Esophagus (tissue), 2 donors: ENCODE results near the gene STXBP4. TPM values are rescaled to one million over a fixed set of nuclear protein-coding genes. Genes with fewer than 3 reads are reported as not detected.

ENCODE experiments used
- H3K27ac ChIP-seq, 2 donors: one replicate each; pipeline ENCODE4 v1.5.1; 2013; ENCODE audit warnings: low read depth in 2 of 2, mild to moderate bottlenecking in 2 of 2, inconsistent platforms in 1 of 2, low read length in 1 of 2, moderate library complexity in 1 of 2
- H3K27me3 ChIP-seq, 2 donors: one replicate each; pipeline ENCODE4 v1.6.1; 2013; ENCODE audit warnings: low read length in 2 of 2, control low read depth in 1 of 2, mild to moderate bottlenecking in 1 of 2; ENCODE audit not compliant: insufficient read depth in 2 of 2, control insufficient read depth in 1 of 2
- H3K36me3 ChIP-seq, 2 donors: one replicate each; pipeline ENCODE4 v1.6.1; 2013; ENCODE audit warnings: low read length in 1 of 2; ENCODE audit not compliant: control insufficient read depth in 2 of 2, insufficient read depth in 2 of 2
- H3K4me1 ChIP-seq, 2 donors: one replicate each; pipeline ENCODE4 v1.6.1; 2013; ENCODE audit warnings: low read length in 1 of 2; ENCODE audit not compliant: control insufficient read depth in 2 of 2, insufficient read depth in 2 of 2
- H3K4me3 ChIP-seq, 2 donors: one replicate each; pipeline ENCODE4 v1.5.1; 2013; ENCODE audit warnings: low read length in 2 of 2, mild to moderate bottlenecking in 2 of 2, low read depth in 1 of 2, moderate library complexity in 1 of 2
- H3K9me3 ChIP-seq, 2 donors: one replicate each; pipeline ENCODE4 v1.6.1; 2013; ENCODE audit warnings: mild to moderate bottlenecking in 2 of 2, low read depth in 1 of 2, low read length in 1 of 2, moderate library complexity in 1 of 2; ENCODE audit not compliant: control insufficient read depth in 2 of 2, insufficient read depth in 1 of 2
- WGBS, 2 donors: extraction: QIAGEN DNeasy Blood & Tissue Kit; methylation state at CpG; one replicate each; pipeline ENCODE4 v1.1.7; 2013; 5-methylcytosine and 5-hydroxymethylcytosine counted together
- polyA plus RNA-seq, 2 donors: library from polyadenylated mRNA; stranded (reverse); fragments of 200-250 nt; gene quantifications; one replicate each; pipeline ENCODE4 v1.2.3, GENCODE V29; 2013
- donor health status: healthy with polysubstance abuse.
- donor health status: Bipolar disorder and iron deficiency.

Gene STXBP4
- polyA plus RNA-seq, 2 donors: 0.59 to 1.2 TPM

DNA sequence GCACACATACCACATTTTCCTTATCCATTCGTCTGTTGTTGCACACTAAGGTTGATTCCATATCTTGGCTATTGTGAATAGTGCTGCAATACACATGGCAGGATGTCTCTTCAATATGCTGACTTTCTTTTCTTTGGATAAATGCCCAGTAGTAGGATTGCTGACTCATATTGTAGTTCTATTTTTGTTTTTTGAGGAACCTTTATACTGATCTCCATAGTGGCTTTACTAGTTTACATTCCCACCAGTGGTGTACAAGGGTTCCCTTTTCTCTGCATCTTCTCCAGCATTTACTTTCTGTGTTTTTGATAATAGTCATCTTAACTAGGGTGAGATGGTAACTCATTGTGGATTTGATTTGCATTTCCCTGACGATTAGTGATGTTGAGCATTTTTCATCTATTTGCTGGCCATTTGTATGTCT lies 118.1 kb downstream of the STXBP4 start:
- Histone ChIP-seq H3K4me3 (no peak overlapping the region), H3K27ac (no peak overlapping the region), H3K27me3 (no peaks in the 10 kb centered on the region), H3K36me3 (peaks cover 0 to 2% of the 10 kb centered on the region in 2 donors), H3K4me1 (no peaks in the 10 kb centered on the region), H3K9me3 (no peaks in the 10 kb centered on the region)
- 63 to 66% methylated on average over 2 of the region's 2 CpGs for WGBS, 2 donors

- WGBS, 2 donors: 90 to 93% methylated on average over 2 of the region's 2 CpGs
- Histone ChIP-seq H3K27ac (no peak overlapping the region), H3K4me3 (no peak overlapping the region), H3K36me3 (no peaks in the 10 kb centered on the region), H3K9me3 (no peaks in the 10 kb centered on the region), H3K4me1 (no peaks in the 10 kb centered on the region), H3K27me3 (no peaks in the 10 kb centered on the region)
These were observed 120.7 kb downstream of the STXBP4 start for GRCh38 chr17:55089256-55089655.

DNA sequence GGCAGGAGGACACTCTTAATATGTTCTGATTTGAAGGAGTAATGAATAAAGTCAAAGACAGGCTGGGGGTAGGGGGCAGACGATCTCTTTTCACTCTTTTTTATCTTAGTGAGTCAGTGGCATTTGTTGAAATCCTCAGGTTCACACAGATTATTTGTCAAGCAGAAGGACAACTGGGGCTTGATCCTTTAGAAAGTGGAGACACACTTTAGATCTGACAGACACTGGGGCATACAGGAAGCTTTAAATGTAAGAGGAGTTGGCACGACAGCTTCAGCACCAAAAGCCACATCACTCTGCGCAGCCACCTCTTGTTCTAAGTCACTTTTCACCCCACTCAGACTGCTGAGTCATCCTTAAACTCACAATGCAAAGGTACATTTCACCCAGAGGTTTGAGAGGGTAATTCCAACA lies 121.5 kb downstream of the STXBP4 start:
- H3K9me3 ChIP-seq: no peaks in the 10 kb centered on the region
- H3K36me3 ChIP-seq: no peaks in the 10 kb centered on the region
- H3K27me3 ChIP-seq: no peaks in the 10 kb centered on the region
- 59 to 60% methylated on average over 3 of the region's 3 CpGs for WGBS, 2 donors
- no peaks in the 10 kb centered on the region for H3K4me1 ChIP-seq
- peak overlapping the region in 1 of 2 donors; percentile 14 for H3K27ac ChIP-seq
- H3K4me3 ChIP-seq: no peak overlapping the region

GRCh38 chr17:55093353-55093752 lies 124.8 kb downstream of the STXBP4 start:
- H3K27ac ChIP-seq: no peak overlapping the region
- no peaks in the 10 kb centered on the region for H3K36me3 ChIP-seq
- no peaks in the 10 kb centered on the region for H3K27me3 ChIP-seq
- H3K9me3 ChIP-seq: no peaks in the 10 kb centered on the region
- H3K4me3 ChIP-seq: no peak overlapping the region
- H3K4me1 ChIP-seq: no peaks in the 10 kb centered on the region
- 72 to 77% methylated on average over 1 of the region's 1 CpG for WGBS, 2 donors

GRCh38 chr17:55098765-55099164 lies 130.2 kb downstream of the STXBP4 start:
- Histone ChIP-seq H3K27ac (no peak overlapping the region), H3K9me3 (no peaks in the 10 kb centered on the region), H3K27me3 (no peaks in the 10 kb centered on the region), H3K4me1 (no peaks in the 10 kb centered on the region), H3K36me3 (no peaks in the 10 kb centered on the region), H3K4me3 (no peak overlapping the region)
- 94 to 96% methylated on average over 1 of the region's 1 CpG for WGBS, 2 donors

DNA sequence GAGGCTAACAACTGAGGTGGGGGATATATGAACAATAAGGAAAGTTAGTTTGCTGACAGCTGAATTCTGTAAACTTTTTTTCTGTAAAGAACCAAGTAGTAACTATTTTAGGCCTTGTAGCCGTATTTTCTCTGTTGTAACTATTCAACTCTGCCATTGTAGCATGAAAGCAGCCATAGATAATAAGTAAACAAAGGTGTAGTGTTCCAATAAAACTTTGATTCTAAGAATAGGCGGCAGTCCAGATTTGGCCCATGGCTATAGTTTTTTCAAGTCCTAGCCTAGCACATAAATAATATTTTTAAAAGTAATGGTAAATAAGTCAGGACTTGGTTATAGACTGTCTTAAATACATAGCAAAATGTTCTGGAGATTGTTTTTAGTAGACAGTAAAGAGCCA lies 142.0 kb downstream of the STXBP4 start:
- 57 to 59% methylated on average over 2 of the region's 2 CpGs for WGBS, 2 donors
- Histone ChIP-seq H3K4me3 (no peak overlapping the region), H3K9me3 (no peaks in the 10 kb centered on the region)

GRCh38 chr17:55114283-55114682 lies 145.7 kb downstream of the STXBP4 start:
- Histone ChIP-seq H3K27me3 (no peaks in the 10 kb centered on the region), H3K36me3 (no peaks in the 10 kb centered on the region), H3K4me3 (no peak overlapping the region), H3K9me3 (no peaks in the 10 kb centered on the region), H3K27ac (no peak overlapping the region), H3K4me1 (no peaks in the 10 kb centered on the region)

More for the DNA sequence above, 142.0 kb downstream of the STXBP4 start:
- no peaks in the 10 kb centered on the region for H3K27me3 ChIP-seq
- no peaks in the 10 kb centered on the region for H3K36me3 ChIP-seq
- H3K27ac ChIP-seq: no peak overlapping the region
- H3K4me1 ChIP-seq: no peaks in the 10 kb centered on the region

DNA sequence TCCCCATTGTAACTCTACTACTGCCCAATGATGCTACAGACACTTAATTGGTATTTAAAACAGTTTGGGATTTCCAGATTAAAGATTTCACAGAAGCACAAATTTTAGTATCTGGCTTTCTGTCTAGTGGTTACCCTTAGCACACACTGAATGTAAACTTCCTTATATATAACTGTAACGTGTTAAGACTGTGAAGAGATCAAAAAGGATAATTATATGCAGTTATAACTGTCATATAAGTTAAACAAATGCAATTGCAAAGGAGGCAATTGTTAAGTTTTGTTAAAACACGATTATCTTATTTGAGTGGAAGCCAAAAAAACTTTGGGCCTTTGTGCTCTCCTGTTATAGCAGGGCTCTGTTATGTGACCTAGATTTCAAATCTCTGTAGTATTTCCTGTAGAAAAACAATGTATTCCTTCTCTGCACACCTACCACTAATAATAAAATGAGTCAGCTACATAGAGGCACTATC lies 147.9 kb downstream of the STXBP4 start:
- Histone ChIP-seq H3K27me3 (no peaks in the 10 kb centered on the region), H3K4me1 (no peaks in the 10 kb centered on the region), H3K4me3 (no peak overlapping the region), H3K36me3 (no peaks in the 10 kb centered on the region), H3K9me3 (no peaks in the 10 kb centered on the region), H3K27ac (no peak overlapping the region)
- WGBS, 2 donors: 8 to 9% methylated on average over 2 of the region's 2 CpGs

DNA sequence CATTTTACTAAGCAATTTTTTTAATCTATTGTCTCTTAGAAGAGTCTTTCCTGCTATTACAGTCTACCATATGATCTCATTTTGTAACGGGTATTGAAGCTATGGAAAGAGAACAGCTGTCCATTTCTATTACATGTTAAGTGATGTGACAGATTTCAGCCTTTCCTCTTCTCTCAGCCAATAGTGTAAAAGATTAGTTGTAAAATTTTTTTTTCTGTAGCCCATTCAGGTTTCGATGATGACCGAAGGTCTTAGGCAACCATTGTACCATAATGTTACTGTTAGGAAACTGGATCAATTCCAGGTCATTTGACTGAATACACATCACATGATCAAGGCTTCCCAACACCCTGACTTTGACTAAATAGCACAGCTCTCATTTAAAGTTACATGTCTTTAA lies 148.6 kb downstream of the STXBP4 start:
- 53 to 63% methylated on average over 3 of the region's 3 CpGs for WGBS, 2 donors

DNA sequence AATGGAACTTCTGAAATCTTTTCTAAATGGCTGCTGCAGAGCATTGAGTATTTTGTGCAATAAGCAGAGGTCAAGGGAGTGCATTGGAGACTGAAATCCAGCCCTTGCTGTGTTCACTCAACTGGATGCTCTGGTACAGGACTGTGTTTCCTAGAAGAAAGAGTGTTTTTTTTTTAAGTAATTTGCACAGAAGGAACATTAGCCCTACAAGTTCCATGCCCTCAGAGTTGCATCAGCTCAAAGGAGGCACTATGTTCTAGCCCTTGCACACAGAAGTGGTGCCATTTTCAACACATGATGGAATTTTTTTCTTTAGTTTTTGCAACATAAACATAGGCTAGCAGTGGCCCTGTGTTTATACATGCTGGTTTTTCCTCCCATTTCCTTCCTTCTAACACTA lies 152.1 kb downstream of the STXBP4 start:
- H3K4me1 ChIP-seq: no peaks in the 10 kb centered on the region

More for the DNA sequence above, 148.6 kb downstream of the STXBP4 start:
- Histone ChIP-seq H3K4me3 (no peak overlapping the region), H3K4me1 (no peaks in the 10 kb centered on the region), H3K36me3 (no peaks in the 10 kb centered on the region), H3K9me3 (no peaks in the 10 kb centered on the region), H3K27ac (no peak overlapping the region), H3K27me3 (no peaks in the 10 kb centered on the region)

More for the DNA sequence above, 152.1 kb downstream of the STXBP4 start:
- no peaks in the 10 kb centered on the region for H3K27me3 ChIP-seq
- no peaks in the 10 kb centered on the region for H3K36me3 ChIP-seq
- no peak overlapping the region for H3K4me3 ChIP-seq
- H3K9me3 ChIP-seq: no peaks in the 10 kb centered on the region
- no peak overlapping the region for H3K27ac ChIP-seq
